ENCODE results near the gene KCNJ6.

- TF ChIP-seq, protein P1, sequence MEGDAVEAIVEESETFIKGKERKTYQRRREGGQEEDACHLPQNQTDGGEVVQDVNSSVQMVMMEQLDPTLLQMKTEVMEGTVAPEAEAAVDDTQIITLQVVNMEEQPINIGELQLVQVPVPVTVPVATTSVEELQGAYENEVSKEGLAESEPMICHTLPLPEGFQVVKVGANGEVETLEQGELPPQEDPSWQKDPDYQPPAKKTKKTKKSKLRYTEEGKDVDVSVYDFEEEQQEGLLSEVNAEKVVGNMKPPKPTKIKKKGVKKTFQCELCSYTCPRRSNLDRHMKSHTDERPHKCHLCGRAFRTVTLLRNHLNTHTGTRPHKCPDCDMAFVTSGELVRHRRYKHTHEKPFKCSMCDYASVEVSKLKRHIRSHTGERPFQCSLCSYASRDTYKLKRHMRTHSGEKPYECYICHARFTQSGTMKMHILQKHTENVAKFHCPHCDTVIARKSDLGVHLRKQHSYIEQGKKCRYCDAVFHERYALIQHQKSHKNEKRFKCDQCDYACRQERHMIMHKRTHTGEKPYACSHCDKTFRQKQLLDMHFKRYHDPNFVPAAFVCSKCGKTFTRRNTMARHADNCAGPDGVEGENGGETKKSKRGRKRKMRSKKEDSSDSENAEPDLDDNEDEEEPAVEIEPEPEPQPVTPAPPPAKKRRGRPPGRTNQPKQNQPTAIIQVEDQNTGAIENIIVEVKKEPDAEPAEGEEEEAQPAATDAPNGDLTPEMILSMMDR (IDR thresholded peaks at IDR 0.05), result no peak
- TF ChIP-seq TCF7L2 (IDR thresholded peaks at IDR 0.05; ENCODE audit: low read depth, low read length), result no peak
Observed at GRCh38 chr21:37763298-37763697, 153.0 kb downstream of the KCNJ6 start.
